AG04449 (cell line): ENCODE results near the gene CCDC15.

Source experiments
- CTCF ChIA-PET: fragments of 350-600 bp; formaldehyde crosslinking; extraction: SDS; loops from one replicate; lab custom pipeline; 2021; ENCODE audit warnings: antibody characterized with exemption; lab: Yijun Ruan, JAX
- POLR2A ChIA-PET: fragments of 400-600, 350-600 bp; formaldehyde crosslinking; extraction: SDS; loops from one replicate; lab custom pipeline; 2020; ENCODE audit warnings: antibody characterized with exemption, inconsistent platforms; lab: Yijun Ruan, JAX
- DNase-seq: peaks from one replicate; pipeline ENCODE4 v3.0.0-alpha.2; 2010; ENCODE audit warnings: low read depth, low spot score
- H3K4me3 ChIP-seq: 2 replicates; pipeline ENCODE4 v1.5.1; 2011; ENCODE audit warnings: low read depth, mild to moderate bottlenecking, control low read depth, low read length
- CTCF ChIP-seq: IDR thresholded peaks from one replicate; pipeline ENCODE4 v1.5.1; 2011; ENCODE audit warnings: mild to moderate bottlenecking, moderate library complexity, low read length, control low read depth, inconsistent platforms; ENCODE audit not compliant: insufficient read depth; ENCODE audit errors: missing control alignments

CCDC15 gene

GRCh38 chr11:124977006-124977405 lies 23.0 kb downstream of the CCDC15 start:
- no peak for DNase-seq
- no peak overlapping the region for H3K4me3 ChIP-seq
- TF ChIP-seq CTCF = no peak
- CTCF ChIA-PET = no interaction called here
- POLR2A ChIA-PET = no interaction called here

GRCh38 chr11:124978316-124978715 lies 24.3 kb downstream of the CCDC15 start:
- H3K4me3 ChIP-seq = no peak overlapping the region
- TF ChIP-seq CTCF = no peak
- POLR2A ChIA-PET = no interaction called here
- DNase-seq = no peak
- CTCF ChIA-PET = no interaction called here

GRCh38 chr11:124982043-124982442 lies 28.0 kb downstream of the CCDC15 start:
- ChIA-PET POLR2A (no interaction called here), CTCF (interaction anchor here (0.8 kb wide), 1 partner anchor 1234 kb away, joined by 3 read pairs; no protein-coding TSS in a partner anchor)
- no peak for DNase-seq
- no peak overlapping the region for H3K4me3 ChIP-seq
- no peak for TF ChIP-seq CTCF

- no peak overlapping the region for H3K4me3 ChIP-seq
- TF ChIP-seq CTCF = no peak
- ChIA-PET POLR2A (no interaction called here), CTCF (no interaction called here)
- no peak for DNase-seq
Observed at GRCh38 chr11:124983674-124984511, 29.9 kb downstream of the CCDC15 start.

GRCh38 chr11:124984512-124984854 lies 30.5 kb downstream of the CCDC15 start:
- ChIA-PET POLR2A (no interaction called here), CTCF (no interaction called here)
- TF ChIP-seq CTCF = no peak
- H3K4me3 ChIP-seq = no peak overlapping the region
- DNase-seq = no peak

- no peak overlapping the region for H3K4me3 ChIP-seq
- no peak for DNase-seq
- ChIA-PET CTCF (no interaction called here), POLR2A (no interaction called here)
- no peak for TF ChIP-seq CTCF
Observed at GRCh38 chr11:124987096-124987495, 33.1 kb downstream of the CCDC15 start.
